ENCODE data around the gene CLDN34. TPM values are rescaled to one million over a fixed set of nuclear protein-coding genes. Genes with fewer than 3 reads are reported as not detected.

Gene CLDN34
- total and polyA plus RNA-seq, 2 experiments from 2014 or later, result not detected

DNA sequence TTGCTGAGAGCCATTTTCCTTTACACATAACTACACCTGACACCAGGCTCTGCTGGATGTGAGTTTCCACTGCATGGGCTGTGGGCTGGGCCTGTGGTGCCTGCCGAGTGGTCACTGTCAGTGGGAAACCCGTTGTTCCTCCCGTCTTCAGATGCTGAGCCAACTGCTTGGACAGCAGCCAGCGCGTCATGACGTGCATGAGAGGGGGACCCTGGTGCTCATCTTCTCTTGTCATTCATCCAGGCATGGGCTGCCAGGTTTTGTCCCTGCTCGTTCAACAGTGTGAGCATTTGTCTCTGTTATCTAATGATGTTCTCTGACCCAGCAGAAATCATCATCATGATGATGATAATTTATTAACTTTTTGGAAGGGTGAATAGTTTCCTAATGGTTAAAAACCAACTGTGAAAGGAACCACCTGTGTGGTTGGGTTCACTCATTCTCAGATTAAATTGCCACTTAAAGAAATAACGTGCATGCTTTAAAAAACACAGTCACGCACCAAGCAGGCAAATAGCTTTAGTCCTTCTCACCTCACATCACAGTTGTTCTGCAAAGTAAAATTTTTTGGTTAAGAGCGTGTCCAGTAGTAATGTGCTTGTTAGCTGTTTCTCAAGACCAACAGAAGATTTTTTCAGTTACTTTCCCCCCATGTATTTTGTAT is 19.9 kb upstream of the CLDN34 start:
- no peak for DNase-seq

DNA sequence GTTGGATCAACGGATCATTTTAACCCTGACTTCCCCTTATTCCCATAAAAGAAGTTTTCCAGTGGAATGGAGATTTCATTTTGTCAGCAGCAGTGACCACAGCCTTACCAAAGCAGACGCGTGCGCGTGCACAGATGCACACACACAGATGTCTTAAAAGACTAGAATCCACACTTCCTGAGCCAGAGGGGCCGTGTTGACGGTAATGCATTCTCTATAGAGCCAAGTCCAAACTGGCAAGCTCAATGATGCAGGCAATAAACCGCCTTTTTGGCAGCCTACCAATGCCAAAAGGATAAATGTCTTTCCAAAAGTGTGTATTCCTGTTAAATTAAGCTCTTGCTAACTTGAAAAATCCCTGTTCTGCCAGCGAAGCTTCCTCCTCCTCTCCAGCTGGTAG is 18.8 kb upstream of the CLDN34 start:
- Histone ChIP-seq H4K20me1 (ENCODE audit: insufficient read depth) (no peaks in the 10 kb centered on the region), H2AFZ (no peak overlapping the region), H3K4me2 (ENCODE audit: unreplicated experiment) (no peak overlapping the region), H3K9me3 (ENCODE audit: low read depth) (no peaks in the 10 kb centered on the region), H3K36me3 (ENCODE audit: low read depth) (no peaks in the 10 kb centered on the region), H3K9me2 (ENCODE audit: insufficient read depth) (no peaks in the 10 kb centered on the region), H3F3A (ENCODE audit: insufficient read depth) (no peaks in the 10 kb centered on the region), H3K79me2 (ENCODE audit: insufficient read depth) (no peaks in the 10 kb centered on the region), H3K4me1 (ENCODE audit: insufficient read depth) (no peaks in the 10 kb centered on the region), H3K27me3 (replicated peaks; ENCODE audit: insufficient read depth) (peaks cover 4% of the 10 kb centered on the region; the same call in 1 of the 2 replicates), H3K4me3 (no peak overlapping the region), H3K9ac (no peak overlapping the region), H3K27ac (no peak overlapping the region)
- TF ChIP-seq EZH2 (IDR thresholded peaks at IDR 0.05; ENCODE audit: insufficient read depth, poor library complexity, severe bottlenecking), result no peak
- no peak for TF ChIP-seq EZH2phosphoT487 (IDR thresholded peaks at IDR 0.05; ENCODE audit: insufficient read depth, low read depth)
- peak; percentile 18 for DNase-seq
- WGBS, 2 experiments (ENCODE audit: low coverage in 1 of 2, low lambda C conversion rate in 2 of 2, missing lambda C conversion rate in 2 of 2), result 15 to 27% methylated on average over 9 of the region's 9 CpGs
- in situ Hi-C loops (cut with MboI), result no loop called here

More for the DNA sequence above, 19.9 kb upstream of the CLDN34 start:
- in situ Hi-C loops (cut with MboI), result no loop called here
- H3K4me1 ChIP-seq (ENCODE audit: insufficient read depth), result no peaks in the 10 kb centered on the region
- peaks cover 4% of the 10 kb centered on the region; the same call in 1 of the 2 replicates for H3K27me3 ChIP-seq (replicated peaks; ENCODE audit: insufficient read depth)
- H4K20me1 ChIP-seq (ENCODE audit: insufficient read depth), result no peaks in the 10 kb centered on the region
- H3K27ac ChIP-seq, result no peak overlapping the region
- H3K9me3 ChIP-seq (ENCODE audit: low read depth), result no peaks in the 10 kb centered on the region
- H3K9ac ChIP-seq, result no peak overlapping the region
- H2AFZ ChIP-seq, result no peak overlapping the region
- H3K79me2 ChIP-seq (ENCODE audit: insufficient read depth), result no peaks in the 10 kb centered on the region
- 56 to 61% methylated on average over 7 to 10 of the region's 10 CpGs for WGBS, 2 experiments (ENCODE audit: low coverage in 1 of 2, low lambda C conversion rate in 2 of 2, missing lambda C conversion rate in 2 of 2)
- no peak overlapping the region for H3K4me2 ChIP-seq (ENCODE audit: unreplicated experiment)
- no peak overlapping the region for H3K4me3 ChIP-seq
- H3K9me2 ChIP-seq (ENCODE audit: insufficient read depth), result no peaks in the 10 kb centered on the region
- H3K36me3 ChIP-seq (ENCODE audit: low read depth), result no peaks in the 10 kb centered on the region
- TF ChIP-seq EZH2phosphoT487 (IDR thresholded peaks at IDR 0.05; ENCODE audit: insufficient read depth, low read depth) (no peak), EZH2 (IDR thresholded peaks at IDR 0.05; ENCODE audit: insufficient read depth, poor library complexity, severe bottlenecking) (no peak)
- no peaks in the 10 kb centered on the region for H3F3A ChIP-seq (ENCODE audit: insufficient read depth)

DNA sequence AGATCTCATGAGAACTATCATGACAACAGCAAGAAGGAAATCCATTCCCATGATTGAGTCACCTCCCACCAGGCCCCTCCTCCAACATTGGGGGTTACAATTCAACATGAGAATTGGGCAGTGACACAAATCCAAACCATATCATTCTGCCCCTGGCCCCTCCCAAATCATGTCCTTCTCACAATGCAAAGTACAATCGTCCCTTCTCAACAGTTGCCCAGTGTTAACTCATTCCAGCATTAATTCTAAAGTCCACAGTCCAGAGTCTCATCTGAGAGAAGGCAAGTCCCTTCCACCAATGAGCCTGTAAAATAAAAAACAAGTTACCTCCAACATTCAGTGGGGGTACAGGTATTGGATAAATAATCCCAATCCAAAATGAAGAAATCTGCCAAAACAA is 14.9 kb upstream of the CLDN34 start:
- H3K27me3 ChIP-seq (replicated peaks; ENCODE audit: insufficient read depth), result peaks cover 4% of the 10 kb centered on the region; the same call in 1 of the 2 replicates
- no peak overlapping the region for H3K4me2 ChIP-seq (ENCODE audit: unreplicated experiment)
- no peak overlapping the region for H3K27ac ChIP-seq
- H3K9ac ChIP-seq, result no peak overlapping the region
- no peaks in the 10 kb centered on the region for H3K9me2 ChIP-seq (ENCODE audit: insufficient read depth)
- H3K36me3 ChIP-seq (ENCODE audit: low read depth), result no peaks in the 10 kb centered on the region
- no peak overlapping the region for H2AFZ ChIP-seq
- peaks cover 7% of the 10 kb centered on the region; the same call in 1 of the 2 replicates for H3K4me1 ChIP-seq (ENCODE audit: insufficient read depth)
- no peaks in the 10 kb centered on the region for H3F3A ChIP-seq (ENCODE audit: insufficient read depth)
- WGBS, 2 experiments (ENCODE audit: low coverage in 1 of 2, low lambda C conversion rate in 2 of 2, missing lambda C conversion rate in 2 of 2), result 0 to 12% methylated on average over 1 of the region's 1 CpG
- TF ChIP-seq EZH2 (IDR thresholded peaks at IDR 0.05; ENCODE audit: insufficient read depth, poor library complexity, severe bottlenecking), result no peak
- TF ChIP-seq EZH2phosphoT487 (IDR thresholded peaks at IDR 0.05; ENCODE audit: insufficient read depth, low read depth), result no peak
- no peaks in the 10 kb centered on the region for H3K79me2 ChIP-seq (ENCODE audit: insufficient read depth)
- H3K9me3 ChIP-seq (ENCODE audit: low read depth), result no peaks in the 10 kb centered on the region
- no peak overlapping the region for H3K4me3 ChIP-seq
- in situ Hi-C loops (cut with MboI), result no loop called here
- no peaks in the 10 kb centered on the region for H4K20me1 ChIP-seq (ENCODE audit: insufficient read depth)
- DNase-seq, result no peak

DNA sequence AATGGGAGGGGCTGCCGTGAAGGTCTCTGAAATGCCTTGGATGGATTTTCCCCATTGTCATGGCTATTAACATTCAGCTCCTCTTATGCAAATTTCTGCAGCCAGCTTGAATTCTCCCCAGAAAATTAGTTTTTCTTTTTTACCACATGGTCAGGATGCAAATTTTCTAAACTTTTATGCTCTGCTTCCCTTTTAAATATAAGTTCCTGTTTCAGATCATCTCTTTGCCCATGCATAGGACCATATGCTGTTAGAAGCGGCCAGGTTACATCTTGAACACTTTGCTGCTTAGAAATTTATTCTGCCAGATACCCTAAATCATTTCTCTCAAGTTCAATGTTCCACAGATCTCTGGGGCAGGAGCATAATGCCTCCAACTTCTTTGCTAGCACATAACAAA is 13.8 kb upstream of the CLDN34 start:
- Histone ChIP-seq H3K36me3 (ENCODE audit: low read depth) (no peaks in the 10 kb centered on the region), H2AFZ (no peak overlapping the region), H3K4me3 (no peak overlapping the region), H3K27me3 (replicated peaks; ENCODE audit: insufficient read depth) (no peaks in the 10 kb centered on the region), H3K9me2 (ENCODE audit: insufficient read depth) (no peaks in the 10 kb centered on the region), H3K9me3 (ENCODE audit: low read depth) (no peaks in the 10 kb centered on the region), H3K27ac (no peak overlapping the region), H3K79me2 (ENCODE audit: insufficient read depth) (no peaks in the 10 kb centered on the region), H3K4me2 (ENCODE audit: unreplicated experiment) (no peak overlapping the region), H4K20me1 (ENCODE audit: insufficient read depth) (no peaks in the 10 kb centered on the region), H3K9ac (no peak overlapping the region), H3F3A (ENCODE audit: insufficient read depth) (no peaks in the 10 kb centered on the region), H3K4me1 (ENCODE audit: insufficient read depth) (peaks cover 7% of the 10 kb centered on the region; the same call in 1 of the 2 replicates)
- DNase-seq, result no peak
- in situ Hi-C loops (cut with MboI), result no loop called here
- TF ChIP-seq EZH2 (IDR thresholded peaks at IDR 0.05; ENCODE audit: insufficient read depth, poor library complexity, severe bottlenecking) (no peak), EZH2phosphoT487 (IDR thresholded peaks at IDR 0.05; ENCODE audit: insufficient read depth, low read depth) (no peak)
- WGBS, 2 experiments (ENCODE audit: low coverage in 1 of 2, low lambda C conversion rate in 2 of 2, missing lambda C conversion rate in 2 of 2), result 56 to 59% methylated on average over 2 of the region's 2 CpGs
